Endothelial cell (in vitro differentiated cells): ENCODE measurements around the gene TTC23. TPM values are rescaled to one million over a fixed set of nuclear protein-coding genes. Genes with fewer than 3 reads are reported as not detected.

Source experiments
- DNase-seq: peaks from one replicate; pipeline ENCODE4 v3.0.0; 2021; ENCODE audit warnings: low spot score
- H3K27ac Mint-ChIP-seq: one replicate; pipeline ENCODE4 v1.8.0; 2021; ENCODE audit warnings: mixed read lengths, inconsistent platforms; ENCODE audit not compliant: unreplicated experiment
- H3K27me3 Mint-ChIP-seq: one replicate; pipeline ENCODE4 v1.8.0; 2021; ENCODE audit warnings: mild to moderate bottlenecking, moderate library complexity, mixed read lengths, inconsistent platforms; ENCODE audit not compliant: unreplicated experiment
- H3K36me3 Mint-ChIP-seq: one replicate; pipeline ENCODE4 v1.8.0; 2021; ENCODE audit warnings: mild to moderate bottlenecking, low read depth, mixed read lengths, inconsistent platforms; ENCODE audit not compliant: unreplicated experiment
- H3K4me1 Mint-ChIP-seq: one replicate; pipeline ENCODE4 v1.8.0; 2021; ENCODE audit warnings: mild to moderate bottlenecking, mixed read lengths, inconsistent platforms; ENCODE audit not compliant: unreplicated experiment
- H3K4me3 Mint-ChIP-seq: one replicate; pipeline ENCODE4 v1.8.0; 2021; ENCODE audit warnings: mild to moderate bottlenecking, mixed read lengths, inconsistent platforms; ENCODE audit not compliant: unreplicated experiment
- H3K9me3 Mint-ChIP-seq: one replicate; pipeline ENCODE4 v1.8.0; 2021; ENCODE audit warnings: mixed read lengths, inconsistent platforms; ENCODE audit not compliant: unreplicated experiment
- CTCF ChIP-seq: fragments of 200-600 bp; sonication (generic); IDR thresholded peaks from one replicate; pipeline ENCODE4 v1.5.0; 2021; ENCODE audit warnings: antibody characterized with exemption; ENCODE audit not compliant: unreplicated experiment
- total RNA-seq: library from RNA; stranded (reverse); fragmentation: NEBNext Ultra II Directional; extraction: Animal tissue kit (Norgen Biotek cat#: 25700); gene quantifications from one replicate; pipeline ENCODE4 v1.2.1, GENCODE V29; 2021; ENCODE audit not compliant: unreplicated experiment

The TTC23 gene
- total RNA-seq, 1 donor from 2014 or later = 24.3 TPM

- Mint-ChIP-seq H3K9me3 (no peaks in the 10 kb centered on the region), H3K27ac (no peak overlapping the region), H3K27me3 (peaks cover 2% of the 10 kb centered on the region), H3K4me1 (peaks cover 16% of the 10 kb centered on the region), H3K36me3 (peaks cover 10% of the 10 kb centered on the region), H3K4me3 (no peak overlapping the region)
- no peak for TF ChIP-seq CTCF
- DNase-seq = no peak
Observed at GRCh38 chr15:99180964-99181306, 68.4 kb downstream of the TTC23 start.

GRCh38 chr15:99180086-99180963 lies 69.1 kb downstream of the TTC23 start:
- Mint-ChIP-seq H3K36me3 (peaks cover 10% of the 10 kb centered on the region), H3K9me3 (no peaks in the 10 kb centered on the region), H3K4me3 (no peak overlapping the region), H3K27me3 (peaks cover 2% of the 10 kb centered on the region), H3K4me1 (peaks cover 16% of the 10 kb centered on the region), H3K27ac (no peak overlapping the region)
- DNase-seq = no peak
- TF ChIP-seq CTCF = no peak

- Mint-ChIP-seq H3K9me3 (no peaks in the 10 kb centered on the region), H3K27me3 (peaks cover 2% of the 10 kb centered on the region), H3K4me1 (peaks cover 9% of the 10 kb centered on the region), H3K36me3 (peaks cover 13% of the 10 kb centered on the region), H3K27ac (no peak overlapping the region), H3K4me3 (no peak overlapping the region)
- no peak for TF ChIP-seq CTCF
- DNase-seq = no peak
Observed at GRCh38 chr15:99177679-99178078, 71.7 kb downstream of the TTC23 start.

- no peak overlapping the region for H3K4me3 Mint-ChIP-seq
- peaks cover 13% of the 10 kb centered on the region for H3K36me3 Mint-ChIP-seq
- no peaks in the 10 kb centered on the region for H3K9me3 Mint-ChIP-seq
- no peak for TF ChIP-seq CTCF
- DNase-seq = no peak
- peaks cover 3% of the 10 kb centered on the region for H3K4me1 Mint-ChIP-seq
- H3K27ac Mint-ChIP-seq = no peak overlapping the region
- peaks cover 2% of the 10 kb centered on the region for H3K27me3 Mint-ChIP-seq
Observed at GRCh38 chr15:99176757-99177156, 72.6 kb downstream of the TTC23 start.
